ENCODE measurements around the gene VPS52. TPM values are rescaled to one million over a fixed set of nuclear protein-coding genes. Genes with fewer than 3 reads are reported as not detected.

VPS52 gene
- total and polyA plus RNA-seq, 2 donors (not counting 1 experiment from before 2014, with no cell fraction given): 100 to 144 TPM

DNA sequence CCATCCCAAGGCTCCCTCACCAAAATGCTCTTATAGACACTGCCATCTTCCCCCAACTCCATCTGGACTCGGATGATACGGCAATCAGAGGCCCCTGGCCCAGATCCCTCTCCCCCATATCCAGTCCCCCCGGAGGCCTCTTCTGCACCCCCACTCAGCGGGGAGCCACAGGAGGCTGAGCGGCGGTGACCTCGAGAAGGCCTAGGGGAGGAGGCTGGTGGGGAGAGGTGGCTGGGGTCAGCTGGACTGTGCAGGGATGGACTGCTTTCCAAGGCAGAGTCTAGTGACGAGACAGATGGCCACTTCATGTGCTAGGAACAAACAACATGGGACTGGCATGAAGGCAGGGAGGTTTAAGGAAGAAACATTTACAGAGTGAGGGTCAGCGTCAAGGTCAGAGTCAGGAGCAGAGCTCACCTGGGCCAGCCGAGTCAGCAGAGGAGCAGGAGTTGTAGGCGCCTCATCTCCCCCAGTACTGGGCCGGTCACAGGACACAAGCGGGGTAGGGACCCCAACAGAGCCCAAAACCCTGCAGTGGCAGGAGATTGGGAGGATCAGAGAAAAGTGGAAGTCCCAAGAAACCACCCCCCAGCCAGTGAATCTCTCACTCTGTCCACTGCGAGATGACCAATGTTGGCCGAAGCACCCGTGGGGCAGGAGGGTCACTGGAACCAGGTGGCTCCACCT is 21.5 kb upstream of the VPS52 start:
- H3K4me1 Mint-ChIP-seq: peaks cover 44% of the 10 kb centered on the region

More for the DNA sequence above, 21.5 kb upstream of the VPS52 start:
- no peak for ATAC-seq (ENCODE audit: low read depth)
- H3K4me3 Mint-ChIP-seq: no peak overlapping the region
- no peak overlapping the region for H3K27ac ChIP-seq (ENCODE audit: low read length in 2 of 2)
- ChIA-PET CTCF (interaction anchor here (1.4 kb wide), 1 partner anchor 15 kb away, joined by 3 read pairs; no protein-coding TSS in a partner anchor), POLR2A (interaction anchor here (0.5 to 1.2 kb wide), 2 partner anchors 19 to 95 kb away, joined by 3 to 6 read pairs; no protein-coding TSS in a partner anchor)
- 95% methylated on average over 10 of the region's 16 CpGs for WGBS (ENCODE audit: insufficient coverage)
- H3K9me3 ChIP-seq (ENCODE audit: control extremely low read depth in 1 of 3, control insufficient read depth in 2 of 3, insufficient read depth in 1 of 3, low read length in 2 of 3): no peaks in the 10 kb centered on the region
- H3K79me2 ChIP-seq (ENCODE audit: control insufficient read depth, insufficient read depth, low read length): peaks cover 32% of the 10 kb centered on the region
- no peak overlapping the region for H3K4me2 ChIP-seq (replicated peaks; ENCODE audit: low read depth, low read length, poor library complexity, severe bottlenecking)
- H2AFZ ChIP-seq (ENCODE audit: insufficient read depth, low read depth, low read length, poor library complexity, severe bottlenecking): no peak overlapping the region
- no peak overlapping the region for H3K9ac ChIP-seq (ENCODE audit: low read length)
- H4K20me1 ChIP-seq (ENCODE audit: control insufficient read depth, insufficient read depth, low read length, poor library complexity, severe bottlenecking): peaks cover 20% of the 10 kb centered on the region
- no peak for DNase-seq
- peaks cover 22 to 32% of the 10 kb centered on the region in 2 donors for H3K4me1 ChIP-seq (ENCODE audit: control insufficient read depth in 2 of 2, insufficient read depth in 2 of 2, low read length in 2 of 2)
- H3K27ac Mint-ChIP-seq: peak overlapping the region; percentile 27
- intact Hi-C loops (cut with micrococcal nuclease): no loop called here
- no peaks in the 10 kb centered on the region for H3K27me3 ChIP-seq (replicated peaks in 1 of 4; ENCODE audit: control extremely low read depth in 1 of 4, control insufficient read depth in 3 of 4, insufficient read depth in 4 of 4, low read length in 3 of 4)
- no peak overlapping the region for H3K4me3 ChIP-seq (ENCODE audit: control extremely low read depth in 1 of 5, extremely low read depth in 1 of 5, insufficient read depth in 1 of 5, low read depth in 2 of 5, low read length in 4 of 5)
- TF ChIP-seq CTCF (IDR thresholded peaks at IDR 0.05) (no peak), EZH2 (IDR thresholded peaks at IDR 0.05; ENCODE audit: borderline replicate concordance, insufficient read depth, low read depth, low read length, poor library complexity, severe bottlenecking) (no peak)
- H3K9me3 Mint-ChIP-seq (ENCODE audit: insufficient read depth): no peaks in the 10 kb centered on the region
- H3K36me3 ChIP-seq (replicated peaks in 1 of 2; ENCODE audit: control extremely low read depth in 1 of 2, control insufficient read depth in 1 of 2, extremely low read depth in 1 of 2, insufficient read depth in 2 of 2, low read length in 1 of 2): peaks cover 0 to 60% of the 10 kb centered on the region in 2 experiments
- H3K27me3 Mint-ChIP-seq: no peaks in the 10 kb centered on the region

Measured in B cell (primary cell).